ELR (cell line): ENCODE measurements around the gene OTP.

Experiments
- DNase-seq: peaks from one replicate; pipeline ENCODE4 v3.0.0-alpha.2; 2015; ENCODE audit warnings: low read depth

OTP gene

DNA sequence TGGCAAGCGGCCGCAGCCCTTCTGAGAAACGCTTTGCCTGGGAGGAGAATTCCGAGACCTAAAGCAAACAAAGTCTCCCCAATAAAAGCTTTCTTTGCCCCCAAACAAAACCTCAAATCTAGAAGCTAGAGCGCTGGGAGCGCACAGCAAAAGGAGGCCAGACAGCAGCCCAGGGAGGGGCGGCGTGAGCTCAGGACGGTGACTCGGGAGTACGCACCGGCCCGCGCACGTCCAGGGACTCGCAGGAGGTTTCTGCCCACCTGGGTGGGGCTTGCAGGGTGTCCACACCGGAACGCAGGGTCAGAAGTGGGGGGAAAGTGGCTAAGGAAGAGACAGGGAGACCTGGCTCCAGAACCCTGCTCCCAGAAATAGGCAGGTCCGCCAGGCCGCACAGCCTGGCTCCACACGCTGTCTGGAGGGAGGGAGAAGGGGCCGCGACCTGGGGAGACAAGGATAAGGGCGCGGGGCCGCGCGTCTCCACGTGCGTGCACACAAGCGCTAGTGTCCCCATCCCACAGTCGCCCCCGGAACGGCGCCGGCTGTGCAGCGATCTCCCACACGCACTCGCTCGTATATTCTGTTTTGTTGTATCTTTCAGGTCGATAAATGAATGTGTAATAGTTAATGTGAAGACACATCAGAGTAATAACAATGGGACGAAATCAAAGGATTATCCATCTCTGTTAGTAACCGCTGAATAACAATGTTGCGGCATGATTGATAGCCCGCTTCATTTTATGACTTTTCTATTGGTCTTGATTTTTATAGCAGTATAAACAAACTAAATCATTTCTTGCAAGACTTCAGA, 2.3 kb upstream of the OTP start:
- DNase-seq = no peak

GRCh38 chr5:77638763-77639671, 504 bp upstream of the OTP start:
- no peak for DNase-seq

DNA sequence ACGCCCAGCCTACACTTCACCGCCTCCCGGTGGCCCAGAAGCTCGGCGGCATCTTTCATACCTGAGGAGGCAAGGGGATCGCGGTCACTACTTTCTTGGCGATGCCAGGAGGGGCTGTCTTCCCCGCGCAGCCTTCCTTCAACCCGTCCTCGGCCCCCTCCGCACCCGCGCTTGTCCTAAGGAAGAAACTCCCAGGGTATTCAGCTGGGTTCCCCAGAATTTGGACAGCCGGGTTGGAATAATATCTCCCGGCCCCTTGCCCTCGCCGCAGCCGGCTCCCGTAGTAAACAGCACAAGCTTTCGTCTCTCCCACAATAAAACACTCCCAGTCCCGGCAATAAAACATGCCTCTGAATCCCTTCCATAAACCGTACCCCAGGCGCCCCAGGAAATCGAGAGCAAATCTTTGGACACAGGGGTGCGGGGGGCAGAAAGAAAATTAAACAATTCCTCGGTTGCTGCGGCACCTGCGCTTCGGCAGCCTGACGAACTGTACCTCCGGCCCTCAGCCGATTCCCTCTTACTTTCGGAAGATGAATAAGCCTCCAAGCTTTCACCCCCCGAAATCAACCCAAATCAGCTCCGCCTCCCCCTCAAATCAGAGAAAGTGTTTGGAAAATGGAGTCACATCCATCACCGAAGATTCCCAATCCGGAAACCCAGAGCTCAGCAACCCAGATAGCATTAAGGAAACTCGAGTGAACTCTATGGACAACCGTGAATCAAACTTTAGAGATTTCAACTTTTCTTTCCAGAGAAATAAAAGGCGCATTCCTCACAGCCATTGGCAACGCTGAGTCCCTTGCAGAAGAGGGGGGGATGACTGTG, 1.1 kb downstream of the OTP start:
- DNase-seq = no peak

GRCh38 chr5:77636641-77637169, 1.8 kb downstream of the OTP start:
- DNase-seq = no peak

- DNase-seq = no peak
Measured at GRCh38 chr5:77635917-77636640, 2.4 kb downstream of the OTP start.

- DNase-seq = no peak
Measured at GRCh38 chr5:77635067-77635916, 3.2 kb downstream of the OTP start.

- DNase-seq = no peak
Measured at GRCh38 chr5:77633709-77634108, 4.8 kb downstream of the OTP start.

GRCh38 chr5:77633207-77633675, 5.3 kb downstream of the OTP start:
- no peak for DNase-seq

DNA sequence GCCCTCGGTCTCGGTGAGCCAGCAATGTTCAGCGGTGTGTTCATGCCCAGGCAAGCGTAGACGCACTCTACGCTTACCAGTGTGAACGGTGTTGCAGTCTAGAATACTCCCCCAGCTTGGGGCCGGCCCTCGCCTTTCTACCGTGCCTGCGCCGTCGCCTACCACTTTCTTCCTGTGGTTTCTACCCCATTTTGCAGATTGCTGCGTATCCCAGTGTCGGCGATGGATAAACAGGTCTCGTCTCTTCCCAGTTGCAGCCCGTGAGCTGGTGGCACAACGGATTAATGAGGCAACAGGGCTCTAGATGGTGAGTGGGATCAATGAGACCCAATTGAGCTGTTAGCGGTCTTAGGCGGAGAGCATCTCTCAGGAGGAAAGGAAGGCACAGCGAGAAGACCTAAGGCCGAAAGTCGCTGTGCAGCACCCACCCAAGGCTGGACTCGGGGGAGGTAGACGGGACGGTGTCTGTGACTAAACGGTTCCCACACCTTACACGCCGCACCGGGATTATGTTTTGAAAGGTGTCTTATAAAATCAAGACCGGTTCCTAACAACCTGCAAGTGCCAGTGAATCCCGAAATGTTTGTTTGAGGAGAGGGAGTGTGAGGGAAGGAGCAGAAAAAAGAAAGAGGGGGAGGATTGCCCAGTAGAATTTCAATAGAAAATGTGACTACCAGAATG, 5.8 kb downstream of the OTP start:
- DNase-seq = no peak

DNA sequence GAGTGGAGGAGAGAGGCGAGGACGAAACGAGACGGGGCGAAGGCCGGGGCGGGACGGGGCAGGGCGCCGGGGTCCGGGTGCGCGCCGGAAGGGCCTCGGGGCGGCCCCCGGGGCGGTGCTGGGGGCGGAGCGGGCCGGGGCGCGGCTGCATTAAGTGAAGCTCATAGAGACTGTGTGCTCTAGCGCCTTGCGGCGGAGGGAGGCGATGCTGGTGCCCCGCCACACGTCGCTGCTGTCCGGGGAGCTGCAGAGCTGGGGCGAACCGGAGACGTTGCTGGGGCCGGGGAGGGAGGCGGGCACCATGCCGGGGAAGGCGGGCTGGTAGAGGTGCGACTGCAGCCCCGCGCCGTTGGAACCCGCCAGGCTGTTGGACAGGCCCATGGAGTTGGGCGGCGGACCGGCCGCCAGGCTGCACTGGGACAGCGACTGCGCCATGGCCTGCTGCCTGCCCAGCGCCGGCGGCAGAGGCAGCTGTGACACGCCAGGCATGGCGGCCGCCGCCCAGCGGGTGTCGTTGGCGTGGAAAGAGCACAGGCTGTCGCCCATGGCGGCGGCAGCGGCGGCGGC, 8.3 kb downstream of the OTP start:
- peak; percentile 40 for DNase-seq

- DNase-seq = no peak
Measured at GRCh38 chr5:77629509-77630113, 8.9 kb downstream of the OTP start.

- no peak for DNase-seq
Measured at GRCh38 chr5:77628840-77629508, 9.5 kb downstream of the OTP start.

GRCh38 chr5:77627869-77628674, 10.4 kb downstream of the OTP start:
- no peak for DNase-seq

GRCh38 chr5:77623203-77623740, 15.2 kb downstream of the OTP start:
- DNase-seq = no peak

GRCh38 chr5:77621440-77621839, 17.1 kb downstream of the OTP start:
- DNase-seq = no peak

GRCh38 chr5:77620405-77620804, 18.1 kb downstream of the OTP start:
- no peak for DNase-seq

DNA sequence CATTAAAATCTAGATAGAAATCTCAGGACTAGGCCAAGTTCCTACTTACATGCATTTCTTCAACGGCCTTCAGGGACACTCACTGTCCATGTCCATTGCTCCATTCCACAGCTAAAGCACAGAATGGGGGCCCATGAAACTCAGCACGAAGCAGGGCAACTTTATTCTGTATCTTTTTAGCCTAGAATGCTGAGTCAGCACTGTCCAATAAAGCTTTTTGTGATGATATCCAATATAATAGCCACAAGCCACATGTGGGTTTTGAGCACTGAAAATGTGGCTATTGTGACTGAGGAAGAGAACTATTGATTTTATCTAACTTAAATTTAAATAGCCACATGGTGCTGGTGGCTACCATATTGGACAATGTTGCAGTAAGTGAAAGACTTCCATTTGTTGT, 21.6 kb downstream of the OTP start:
- DNase-seq = no peak
